GM12864 (cell line): ENCODE measurements around the gene GSX1.

ENCODE experiments used
- DNase-seq: peaks from one replicate; pipeline ENCODE4 v3.0.0-alpha.2; 2011; ENCODE audit warnings: low read depth
- H3K4me3 ChIP-seq: 2 replicates; pipeline ENCODE4 v1.5.1; 2011; ENCODE audit warnings: mild to moderate bottlenecking, low read depth, low read length, control low read depth
- TF ChIP-seq, protein P1 (sequence below): IDR thresholded peaks from 2 replicates; pipeline ENCODE4 v1.5.1; 2011; ENCODE audit warnings: low read depth, mild to moderate bottlenecking, moderate library complexity, low read length, control low read depth, inconsistent platforms; ENCODE audit errors: missing control alignments

The GSX1 gene

DNA sequence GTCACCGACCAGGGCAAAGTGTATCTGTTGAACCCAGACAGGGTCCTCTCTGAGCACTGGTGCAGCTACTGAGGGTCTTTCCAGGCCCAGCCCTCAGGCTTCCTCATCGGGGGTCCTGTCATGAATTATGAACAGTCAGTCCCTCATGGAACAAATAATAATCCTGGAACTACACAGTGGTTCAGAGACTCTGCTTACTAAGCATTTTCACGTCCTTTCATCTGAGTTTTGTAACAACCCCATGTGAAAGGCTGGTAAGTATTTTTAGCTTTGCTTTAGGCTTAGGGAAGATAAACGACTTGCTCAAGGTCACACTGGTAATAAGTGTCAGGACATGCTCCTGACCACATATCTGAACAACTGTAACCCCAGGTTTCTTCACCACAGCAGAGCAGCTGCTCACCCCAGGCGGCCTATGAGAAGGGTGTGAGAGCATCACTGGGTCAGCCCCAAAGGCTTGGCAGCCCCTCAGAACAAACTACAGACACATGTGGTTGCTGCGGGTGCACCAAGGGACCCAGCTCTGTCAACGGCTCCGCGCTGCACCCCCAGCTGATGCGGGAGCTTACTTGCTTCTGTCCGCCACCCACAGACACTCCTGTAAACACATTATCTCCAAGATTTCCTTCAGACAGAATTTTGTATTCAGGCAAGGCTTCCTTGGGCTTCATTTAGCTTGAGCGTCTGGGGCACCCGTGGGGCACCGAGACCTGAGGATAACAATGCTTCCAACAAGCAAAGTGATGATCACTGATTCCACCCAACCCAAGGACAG is 19.4 kb upstream of the GSX1 start:
- no peak overlapping the region for H3K4me3 ChIP-seq
- no peak for DNase-seq
- TF ChIP-seq, protein P1, sequence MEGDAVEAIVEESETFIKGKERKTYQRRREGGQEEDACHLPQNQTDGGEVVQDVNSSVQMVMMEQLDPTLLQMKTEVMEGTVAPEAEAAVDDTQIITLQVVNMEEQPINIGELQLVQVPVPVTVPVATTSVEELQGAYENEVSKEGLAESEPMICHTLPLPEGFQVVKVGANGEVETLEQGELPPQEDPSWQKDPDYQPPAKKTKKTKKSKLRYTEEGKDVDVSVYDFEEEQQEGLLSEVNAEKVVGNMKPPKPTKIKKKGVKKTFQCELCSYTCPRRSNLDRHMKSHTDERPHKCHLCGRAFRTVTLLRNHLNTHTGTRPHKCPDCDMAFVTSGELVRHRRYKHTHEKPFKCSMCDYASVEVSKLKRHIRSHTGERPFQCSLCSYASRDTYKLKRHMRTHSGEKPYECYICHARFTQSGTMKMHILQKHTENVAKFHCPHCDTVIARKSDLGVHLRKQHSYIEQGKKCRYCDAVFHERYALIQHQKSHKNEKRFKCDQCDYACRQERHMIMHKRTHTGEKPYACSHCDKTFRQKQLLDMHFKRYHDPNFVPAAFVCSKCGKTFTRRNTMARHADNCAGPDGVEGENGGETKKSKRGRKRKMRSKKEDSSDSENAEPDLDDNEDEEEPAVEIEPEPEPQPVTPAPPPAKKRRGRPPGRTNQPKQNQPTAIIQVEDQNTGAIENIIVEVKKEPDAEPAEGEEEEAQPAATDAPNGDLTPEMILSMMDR, result no peak

DNA sequence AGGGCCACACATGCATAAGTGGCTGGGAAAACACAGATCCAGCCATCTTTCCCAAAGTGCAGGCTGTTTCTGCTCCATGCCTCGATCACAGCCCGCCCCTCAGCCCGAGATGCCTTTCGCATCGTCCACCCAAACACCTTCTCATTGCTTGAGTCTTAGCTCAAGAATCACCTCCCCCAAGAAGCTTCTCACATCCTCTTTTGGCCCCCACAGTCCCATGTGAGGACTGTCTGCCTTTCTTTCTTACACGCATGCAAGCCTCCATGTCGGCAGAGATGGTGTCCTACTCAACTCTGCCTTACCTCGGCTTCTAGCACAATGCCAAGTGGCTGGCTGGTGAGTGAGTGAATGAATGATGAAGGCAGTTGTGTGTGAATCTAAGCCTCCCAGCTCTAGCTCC is 18.1 kb upstream of the GSX1 start:
- peak; percentile 55 for DNase-seq
- no peak overlapping the region for H3K4me3 ChIP-seq
- TF ChIP-seq, protein P1, result no peak

DNA sequence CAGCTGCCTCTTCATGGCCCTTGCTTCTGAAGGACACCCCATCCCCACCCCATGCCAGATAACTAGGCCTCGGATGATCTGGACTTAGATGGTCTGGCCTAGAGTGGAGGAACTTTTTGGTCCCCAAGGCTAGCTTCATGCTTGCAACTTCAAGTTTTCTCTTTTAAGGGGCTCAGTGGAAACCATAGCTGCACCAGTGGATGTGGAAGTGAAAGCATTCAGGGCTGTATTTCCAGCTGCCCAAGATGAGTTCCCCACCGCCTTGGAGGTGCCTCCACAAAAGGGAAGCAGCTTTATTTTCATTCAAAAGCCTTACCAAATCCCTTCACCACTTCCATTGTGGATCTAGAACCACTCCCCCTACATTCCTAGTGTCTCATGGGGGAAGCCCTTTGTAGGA is 17.6 kb upstream of the GSX1 start:
- no peak overlapping the region for H3K4me3 ChIP-seq
- TF ChIP-seq, protein P1, result no peak
- peak; percentile 16 for DNase-seq

DNA sequence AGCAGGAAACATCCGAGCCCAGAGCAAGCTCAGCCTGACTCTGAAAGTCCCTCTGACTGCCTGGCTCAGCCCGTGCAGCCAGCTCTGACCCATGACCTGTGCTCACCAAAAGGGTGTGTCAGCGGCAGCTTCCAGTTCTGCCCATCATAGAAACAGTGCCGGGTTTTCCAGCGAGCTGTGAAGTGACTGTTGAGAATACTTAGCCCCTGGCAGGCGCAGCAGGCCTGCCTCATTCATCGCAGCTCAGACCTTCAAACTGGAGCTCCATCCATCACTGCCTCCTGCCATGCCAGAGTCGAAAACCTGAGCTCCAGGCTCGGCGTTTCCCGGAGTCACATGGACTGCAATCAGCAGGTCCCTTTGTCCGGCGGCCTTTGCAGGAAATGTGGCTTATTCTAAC is 16.3 kb upstream of the GSX1 start:
- TF ChIP-seq, protein P1, result no peak
- H3K4me3 ChIP-seq, result no peak overlapping the region
- no peak for DNase-seq

DNA sequence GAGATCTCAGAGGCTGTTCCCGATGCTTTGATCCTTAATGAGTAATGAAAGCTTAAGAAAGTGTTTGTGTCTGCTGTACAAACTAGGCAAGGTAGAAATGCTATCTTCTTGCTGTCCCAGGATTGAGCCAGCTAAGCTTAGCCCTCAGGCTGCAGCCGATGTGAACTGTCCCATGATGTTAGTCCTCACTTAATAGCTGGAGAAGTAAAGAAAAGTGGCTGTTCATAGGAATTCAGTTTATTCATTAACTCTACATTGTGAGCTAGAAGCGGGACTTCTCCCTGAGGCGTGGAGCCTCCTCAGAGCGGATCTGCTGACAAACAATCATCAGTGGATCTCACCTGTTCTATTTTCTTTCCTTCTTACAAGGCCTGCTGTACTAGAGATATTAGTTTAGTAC is 10.1 kb upstream of the GSX1 start:
- TF ChIP-seq, protein P1, result no peak
- no peak for DNase-seq
- no peak overlapping the region for H3K4me3 ChIP-seq

DNA sequence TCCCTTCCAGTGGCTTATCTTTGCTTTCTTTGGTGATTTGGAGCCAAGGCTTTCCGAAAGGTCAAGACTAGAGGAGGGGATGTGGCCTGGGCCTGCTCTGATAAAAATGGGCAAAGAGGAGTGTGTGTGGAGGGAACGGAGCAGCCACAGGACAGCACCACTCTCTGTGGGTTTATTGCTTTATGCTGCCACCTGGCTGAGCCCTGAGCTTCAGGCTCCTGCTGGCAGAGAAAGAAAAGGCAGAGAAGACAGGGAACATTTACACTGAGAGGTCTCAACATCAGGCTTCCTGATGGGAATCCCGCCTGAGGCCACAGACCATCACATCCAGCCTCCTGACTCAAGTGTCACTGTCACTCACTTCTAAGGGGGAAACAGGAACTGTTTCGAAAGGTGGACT is 9.2 kb upstream of the GSX1 start:
- no peak overlapping the region for H3K4me3 ChIP-seq
- TF ChIP-seq, protein P1, result peak; percentile 28
- DNase-seq, result no peak

DNA sequence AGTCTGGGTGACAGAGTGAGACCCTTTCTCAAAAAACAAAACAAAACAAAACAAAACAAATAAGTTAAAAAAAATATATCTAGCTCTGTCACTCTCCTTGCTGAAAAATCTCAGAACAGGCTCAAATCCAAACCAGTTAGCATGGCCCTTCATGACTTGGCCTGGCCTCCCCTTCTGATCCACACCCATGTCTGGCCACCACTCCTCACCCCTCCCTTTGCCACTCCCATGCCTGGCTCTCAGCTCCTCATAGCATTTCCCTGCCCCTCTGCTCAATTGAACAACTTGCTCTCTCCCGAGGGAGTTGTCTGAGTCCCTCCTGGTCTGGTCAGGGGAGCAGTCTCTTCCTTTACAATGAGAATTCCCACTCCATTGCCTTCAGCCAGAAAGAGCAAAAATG is 4.0 kb upstream of the GSX1 start:
- no peak for DNase-seq
- TF ChIP-seq, protein P1, result no peak
- H3K4me3 ChIP-seq, result no peak overlapping the region
